RPMI7951 (cell line): Measurements from ENCODE around the gene TP73. TPM values are rescaled to one million over a fixed set of nuclear protein-coding genes. Genes with fewer than 3 reads are reported as not detected.

Experiments
- DNase-seq: peaks from one replicate; pipeline ENCODE4 v3.0.0-alpha.2; 2012; ENCODE audit warnings: low read depth
- total RNA-seq: library from RNA; depleted of rRNA; stranded (reverse); fragments of >200 nt; shearing (Covaris generic); gene quantifications from 2 replicates; pipeline ENCODE4 v1.2.3, GENCODE V29; 2014; rRNA removed

The TP73 gene
- total RNA-seq, 1 experiment from 2014 or later: not detected

- no peak for DNase-seq
These were observed 125.6 kb downstream of the TP73 start for GRCh38 chr1:3777647-3778589.

GRCh38 chr1:3778590-3779264 is 126.4 kb downstream of the TP73 start:
- DNase-seq: no peak

DNA sequence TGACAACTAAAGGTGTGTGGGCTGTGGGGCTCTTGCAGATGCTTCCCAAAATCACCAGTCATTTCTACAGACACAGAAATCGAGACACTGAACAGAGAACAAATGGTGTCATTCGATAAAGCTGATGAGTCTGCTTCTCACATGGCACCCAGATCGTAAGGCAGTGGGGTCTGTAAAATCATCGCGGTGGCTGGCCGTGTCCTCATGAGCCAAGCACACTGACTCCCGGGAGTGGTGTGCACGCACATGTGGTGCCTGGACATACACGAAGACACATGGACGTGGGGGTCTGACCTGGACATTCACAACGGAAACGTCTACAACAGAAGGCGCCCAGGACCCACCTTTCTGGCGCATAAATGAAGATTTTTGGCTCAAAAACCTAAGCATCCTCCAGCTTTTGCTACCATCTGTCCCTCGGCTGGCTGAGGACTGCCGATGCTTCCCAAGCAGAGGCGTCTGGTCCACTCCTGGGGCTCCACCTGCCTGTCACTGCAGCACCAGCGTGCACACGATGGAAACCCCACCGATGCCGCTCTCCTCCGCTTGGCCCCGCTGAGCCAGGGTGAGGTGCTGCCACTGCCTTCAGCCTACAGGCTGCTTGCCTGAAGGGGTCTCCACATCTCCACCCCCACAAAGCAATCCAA is 127.1 kb downstream of the TP73 start:
- no peak for DNase-seq

DNA sequence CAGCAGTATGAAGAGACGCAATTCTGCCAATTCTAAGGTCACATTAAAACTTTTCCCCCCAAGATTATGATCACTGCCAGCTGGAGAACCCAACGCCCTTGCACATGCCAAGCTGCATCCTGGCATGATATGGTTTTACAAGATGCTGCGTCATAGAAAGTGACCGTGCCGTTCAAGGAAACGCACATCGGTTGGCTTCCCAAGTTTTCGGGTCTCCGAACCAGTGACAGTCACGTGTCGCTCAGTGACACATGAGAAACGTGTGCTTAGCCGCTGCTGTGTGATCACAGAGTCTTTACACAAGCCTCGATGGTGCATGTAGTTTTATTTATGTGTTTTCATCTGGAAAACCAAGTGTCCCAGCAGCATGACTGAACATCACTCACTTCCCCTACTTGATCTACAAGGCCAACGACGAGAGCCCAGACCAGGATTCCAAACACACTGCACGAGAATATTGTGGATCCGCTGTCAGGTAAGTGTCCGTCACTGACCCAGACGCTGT is 127.6 kb downstream of the TP73 start:
- no peak for DNase-seq

DNA sequence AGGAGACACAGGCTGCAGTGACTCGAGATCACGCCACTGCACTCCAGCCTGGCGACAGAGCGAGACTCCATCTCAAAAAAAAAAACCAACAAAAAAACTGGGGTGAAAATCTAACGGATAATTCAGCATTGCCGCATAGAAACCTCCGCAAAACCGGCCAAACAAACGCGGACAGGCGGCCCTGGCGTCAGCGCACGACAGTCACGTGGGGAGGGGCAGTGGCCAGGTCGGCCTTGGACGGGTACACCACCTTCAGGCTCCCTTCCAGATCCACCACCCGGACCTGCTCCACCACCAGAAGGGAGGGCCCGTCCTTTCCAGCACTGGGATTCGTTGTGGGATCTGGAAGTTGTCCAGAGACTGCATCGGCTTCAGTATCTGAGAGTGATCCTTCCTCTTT is 128.6 kb downstream of the TP73 start:
- no peak for DNase-seq

DNA sequence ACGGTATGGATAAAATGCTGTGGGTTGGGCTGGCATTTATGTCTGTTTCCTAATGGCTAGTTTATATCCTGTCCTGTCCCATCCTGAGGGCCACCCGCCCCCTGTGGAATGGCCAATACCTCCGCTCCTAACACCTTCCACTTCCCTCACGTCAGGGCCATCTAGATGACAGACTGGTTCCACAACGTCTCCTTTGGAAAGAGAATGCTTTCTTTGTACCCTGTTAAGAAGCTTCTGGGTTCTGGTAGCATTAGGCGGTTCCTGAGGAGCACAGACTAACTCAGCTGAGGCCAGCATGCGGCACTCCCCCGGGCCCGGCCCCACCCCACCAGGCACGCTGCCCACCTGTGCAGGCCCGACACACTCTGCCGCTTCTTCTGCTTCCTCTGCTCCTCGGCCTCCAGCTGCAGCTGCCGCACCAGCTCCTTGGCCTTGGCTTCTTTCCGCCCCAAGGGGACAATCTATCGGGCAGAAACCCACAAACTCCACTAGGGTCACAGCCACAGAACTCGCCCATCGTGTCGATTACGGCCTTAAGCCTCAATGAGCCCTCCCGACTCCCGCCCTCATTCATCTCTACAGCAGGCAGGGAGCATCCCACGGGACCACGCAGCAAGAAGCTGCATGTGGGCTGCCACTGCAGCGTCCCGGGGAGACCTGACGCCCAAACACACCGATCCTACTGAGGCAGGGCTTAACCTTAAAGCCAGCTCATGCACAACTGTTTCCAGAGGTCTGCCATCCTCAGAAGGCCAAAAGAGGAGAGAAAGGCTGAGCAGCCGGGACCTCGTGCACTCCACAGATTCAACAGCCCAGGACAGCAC is 131.5 kb downstream of the TP73 start:
- DNase-seq: no peak

- DNase-seq: no peak
These were observed 132.7 kb downstream of the TP73 start for GRCh38 chr1:3785045-3785444.

DNA sequence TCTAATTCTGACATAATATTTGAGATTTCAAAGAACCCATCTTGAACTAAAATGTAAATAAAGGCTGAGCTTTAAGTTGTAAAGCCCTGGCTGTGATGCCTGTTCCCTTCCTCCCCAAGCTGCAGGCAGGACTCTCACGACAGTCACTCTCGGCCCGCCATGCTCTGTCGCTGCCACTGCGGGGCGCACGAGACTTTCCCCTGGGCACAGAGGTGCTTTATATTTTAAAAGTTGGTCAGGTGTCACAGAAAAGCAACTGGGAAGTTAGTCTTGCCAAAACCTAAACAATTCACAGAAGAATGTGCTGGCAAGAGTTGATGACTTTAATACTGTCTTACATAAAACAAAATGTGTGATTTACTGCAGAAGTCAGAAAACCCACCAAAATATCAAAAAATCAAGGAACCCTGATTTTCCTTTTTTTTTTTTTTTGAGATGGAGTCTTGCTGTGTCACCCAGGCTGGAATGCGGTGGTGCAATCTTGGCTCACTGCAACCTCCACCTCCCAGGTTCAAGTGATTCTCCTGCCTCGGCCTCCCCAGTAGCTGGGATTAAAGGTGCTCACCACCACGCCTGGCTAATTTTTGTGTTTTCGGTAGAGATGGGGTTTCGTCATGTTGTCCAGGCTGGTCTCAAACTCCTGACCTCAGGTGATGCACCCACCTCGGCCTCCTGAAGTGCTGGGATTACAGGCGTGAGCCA is 133.3 kb downstream of the TP73 start:
- no peak for DNase-seq

Other genes starting within 250 kb of the TP73 start
- gene ARHGEF16, start 197.9 kb upstream of the TP73 start, total RNA-seq: not detected in 2 replicates
- 4.7 and 6.3 TPM in 2 replicates for gene MEGF6, start 41.0 kb upstream of the TP73 start, total RNA-seq
- 9.6 and 10.7 TPM in 2 replicates for gene TPRG1L, start 27.5 kb upstream of the TP73 start, total RNA-seq
- gene WRAP73, start 2.4 kb upstream of the TP73 start, total RNA-seq: 17.6 and 21.1 TPM in 2 replicates
- gene CCDC27, start 99.9 kb downstream of the TP73 start, total RNA-seq: not detected in 2 replicates
- 3.4 TPM in 1 of 2 replicates, not detected in the other for gene SMIM1, start 120.2 kb downstream of the TP73 start, total RNA-seq
- gene LRRC47, start 144.0 kb downstream of the TP73 start, total RNA-seq: 19.2 and 25.3 TPM in 2 replicates
- 11.5 and 32.6 TPM in 2 replicates for gene CEP104, start 204.7 kb downstream of the TP73 start, total RNA-seq
- gene DFFB, start 205.0 kb downstream of the TP73 start, total RNA-seq: 4.4 and 9.4 TPM in 2 replicates
- 45.2 and 55.0 TPM in 2 replicates for gene C1orf174, start 247.8 kb downstream of the TP73 start, total RNA-seq